HG02884 (cell line): ENCODE data around the gene DNAJB8.

Experiments used
- ATAC-seq: cut with Tn5 transposase; IDR thresholded peaks from one replicate; pipeline ENCODE4 v1.9.1; 2021; ENCODE audit warnings: mild to moderate bottlenecking, moderate library complexity; ENCODE audit not compliant: unreplicated experiment

Gene DNAJB8

DNA sequence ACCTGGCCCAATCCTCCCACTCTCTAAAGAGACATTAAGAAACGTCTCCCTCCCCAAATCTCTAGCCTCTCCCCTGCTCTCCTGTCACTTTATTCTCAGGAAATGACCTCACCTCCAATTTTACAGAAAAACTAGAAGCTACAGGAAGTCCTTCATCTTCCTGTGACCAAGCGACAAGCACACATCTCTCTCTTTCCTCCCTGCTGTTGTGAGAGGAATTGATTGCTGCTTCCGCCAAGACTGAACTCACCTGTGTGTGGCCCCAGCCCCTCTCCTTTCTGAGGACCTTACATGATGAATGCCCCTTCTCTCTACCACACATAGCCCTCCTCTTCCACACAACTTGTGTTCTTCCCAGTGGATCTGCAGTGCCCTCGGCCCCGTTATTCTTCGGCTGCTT, 18.2 kb downstream of the DNAJB8 start:
- no peak for ATAC-seq

DNA sequence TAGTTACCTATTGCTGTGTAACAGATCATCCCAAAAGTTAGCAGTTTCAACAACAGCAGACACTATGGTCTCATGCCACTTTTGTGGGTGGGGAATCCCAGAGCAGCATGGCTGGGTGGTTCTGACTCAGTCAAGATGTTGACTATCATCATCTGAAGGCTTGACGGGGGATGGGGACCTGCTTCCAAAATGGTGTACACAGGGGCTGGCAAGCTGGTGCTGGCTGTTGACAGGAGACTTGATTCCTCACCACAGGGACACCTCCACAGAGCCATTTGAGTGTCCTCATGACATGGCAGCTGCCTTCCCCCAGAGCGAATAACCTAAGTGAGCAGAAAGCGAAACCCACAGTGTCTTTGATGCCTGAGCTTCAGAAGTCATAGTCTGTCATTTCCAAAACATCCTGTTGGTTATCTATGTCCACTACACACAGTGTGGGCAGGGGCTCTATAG, 19.1 kb downstream of the DNAJB8 start:
- no peak for ATAC-seq

DNA sequence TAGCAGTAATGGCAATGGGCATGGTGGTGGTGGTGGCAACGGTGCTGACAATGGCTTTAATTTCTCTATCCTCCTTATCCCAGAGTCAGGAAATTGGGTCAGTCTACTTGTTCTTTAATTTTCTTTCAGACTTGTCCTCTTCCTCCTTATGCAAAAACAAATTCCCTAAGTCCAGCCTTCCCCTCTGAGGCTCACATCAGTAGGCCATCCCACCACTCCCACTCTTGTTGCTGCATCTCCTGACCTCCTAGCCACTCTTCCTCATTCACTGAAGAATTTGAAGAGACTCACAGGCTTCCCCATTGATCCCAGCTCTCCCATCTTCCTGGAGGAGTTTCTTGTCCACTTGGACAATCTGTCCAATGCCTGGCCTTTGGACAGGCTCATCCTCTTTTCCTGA, 19.9 kb downstream of the DNAJB8 start:
- ATAC-seq, result no peak

DNA sequence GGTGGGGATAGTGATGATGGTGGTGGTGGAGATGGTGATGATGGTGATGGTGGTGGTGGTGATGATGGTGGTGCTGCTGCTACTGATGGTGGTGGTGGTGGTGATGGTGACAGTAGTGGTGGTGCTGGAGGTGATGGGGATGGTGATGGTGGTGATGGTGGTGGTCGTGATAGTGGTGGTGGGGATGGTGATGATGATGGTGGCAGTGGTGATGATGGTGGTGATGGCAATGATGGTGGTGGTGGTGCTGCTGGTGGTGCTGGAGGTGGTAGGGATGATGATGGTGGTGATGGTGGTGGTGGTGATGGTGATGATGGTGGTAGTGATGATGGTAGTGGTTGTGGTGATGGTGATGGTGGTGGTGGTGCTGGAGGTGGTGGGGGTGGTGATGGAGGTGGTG, 21.3 kb downstream of the DNAJB8 start:
- no peak for ATAC-seq

DNA sequence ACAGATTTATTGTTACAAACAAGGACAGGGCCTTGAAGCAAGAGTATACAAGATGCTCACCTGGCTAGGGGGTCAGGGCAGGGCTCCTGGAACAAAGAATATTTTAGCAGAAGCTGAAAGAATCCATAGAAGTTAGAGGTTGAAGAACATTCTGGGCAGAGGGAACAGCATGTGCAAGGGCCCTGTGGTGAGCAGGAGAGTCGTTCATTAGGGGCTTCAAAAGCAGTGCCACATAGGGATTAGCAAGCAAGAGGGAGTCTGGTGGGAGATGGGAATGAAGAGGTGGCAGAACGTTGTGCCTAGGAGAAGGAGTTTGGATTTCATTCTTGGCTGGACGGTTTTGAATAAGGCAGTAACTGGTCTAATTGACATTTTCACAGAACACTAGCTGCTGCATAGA, 22.9 kb downstream of the DNAJB8 start:
- no peak for ATAC-seq

DNA sequence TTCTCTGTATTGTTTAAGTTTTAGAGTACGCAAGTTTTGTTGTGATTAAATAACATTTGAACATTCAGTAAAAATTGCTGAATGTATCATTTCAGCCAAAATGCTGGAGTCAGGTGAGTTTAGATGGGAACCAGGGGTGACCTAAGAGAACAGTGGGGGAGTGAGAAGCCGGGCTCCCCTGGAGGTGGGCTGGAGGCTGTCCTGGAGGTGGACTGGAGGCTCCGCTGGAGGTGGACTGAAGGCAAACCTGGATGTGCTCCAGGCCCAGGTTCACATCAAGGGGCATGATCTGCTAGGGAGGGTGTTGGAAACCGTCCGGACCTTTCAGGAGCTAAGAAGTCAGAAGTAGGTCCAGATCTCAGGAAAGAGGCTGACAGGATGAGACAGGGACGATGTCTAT, 23.7 kb downstream of the DNAJB8 start:
- no peak for ATAC-seq

DNA sequence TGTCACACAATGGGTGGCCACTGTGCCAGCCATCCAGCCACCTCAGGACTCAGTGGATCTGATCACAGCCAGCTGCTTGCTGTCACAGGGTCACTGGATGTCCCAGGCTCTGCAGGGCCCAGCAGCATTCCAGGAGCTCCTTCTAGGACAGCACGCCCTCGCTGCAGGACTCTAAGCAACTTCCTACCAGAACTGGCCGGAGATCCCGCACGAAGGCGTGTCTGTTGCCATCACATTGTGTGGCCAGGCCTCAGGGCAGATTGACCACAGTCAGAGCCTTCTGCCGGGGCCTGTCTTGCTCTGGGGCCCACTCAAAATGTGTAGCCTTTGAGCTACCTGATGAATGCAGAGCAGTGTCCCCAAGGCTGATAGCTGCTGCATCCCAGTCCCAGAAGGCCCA, 24.6 kb downstream of the DNAJB8 start:
- no peak for ATAC-seq

DNA sequence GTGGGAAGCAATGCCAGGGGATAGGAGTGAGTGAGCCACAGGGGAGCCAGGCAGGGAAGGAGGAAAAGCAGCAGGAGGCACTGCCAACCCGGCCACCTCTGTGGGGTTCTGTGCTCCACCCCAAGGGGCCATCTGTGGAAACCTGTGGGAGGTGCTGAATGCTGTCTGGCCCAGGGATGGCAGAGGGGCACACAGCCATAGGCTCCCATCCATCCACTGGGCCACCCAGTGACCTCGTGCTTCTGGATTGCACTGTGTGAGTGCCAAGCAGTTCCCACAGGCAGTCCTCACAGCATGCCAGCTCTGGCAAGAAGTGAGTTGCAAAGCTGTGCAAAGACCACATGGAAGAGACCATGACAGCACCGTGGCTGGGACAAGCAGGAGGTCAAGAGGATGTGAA, 27.5 kb downstream of the DNAJB8 start:
- ATAC-seq, result no peak

DNA sequence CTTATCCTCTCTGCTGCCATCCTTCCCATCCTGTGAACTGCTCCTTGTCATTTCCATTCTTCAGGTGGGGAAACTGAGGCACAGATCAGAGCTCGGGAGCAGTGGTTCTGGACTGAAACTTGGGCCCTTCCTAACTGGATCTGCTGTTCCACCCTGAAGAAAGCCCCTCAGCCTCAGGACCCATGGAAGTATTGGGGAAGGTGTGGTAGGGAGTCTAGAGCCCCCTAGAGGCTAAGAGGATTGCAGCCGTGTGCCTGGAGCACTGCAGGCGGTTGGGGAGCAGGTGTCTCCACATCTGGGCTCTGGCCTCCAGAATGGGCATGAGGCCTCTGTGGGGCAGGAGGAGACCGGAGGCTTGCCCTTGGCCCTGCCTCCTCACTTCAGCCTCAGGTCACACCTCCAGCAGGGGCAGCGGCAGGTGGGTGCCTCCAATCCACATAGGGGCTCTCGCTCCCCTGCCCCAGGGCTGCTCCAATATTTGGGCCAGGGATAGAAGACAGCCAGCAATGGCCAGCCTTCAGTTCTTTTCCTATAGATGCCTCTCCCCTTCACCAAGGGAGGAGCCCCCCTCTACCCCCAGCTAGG, 28.1 kb downstream of the DNAJB8 start:
- ATAC-seq, result no peak

DNA sequence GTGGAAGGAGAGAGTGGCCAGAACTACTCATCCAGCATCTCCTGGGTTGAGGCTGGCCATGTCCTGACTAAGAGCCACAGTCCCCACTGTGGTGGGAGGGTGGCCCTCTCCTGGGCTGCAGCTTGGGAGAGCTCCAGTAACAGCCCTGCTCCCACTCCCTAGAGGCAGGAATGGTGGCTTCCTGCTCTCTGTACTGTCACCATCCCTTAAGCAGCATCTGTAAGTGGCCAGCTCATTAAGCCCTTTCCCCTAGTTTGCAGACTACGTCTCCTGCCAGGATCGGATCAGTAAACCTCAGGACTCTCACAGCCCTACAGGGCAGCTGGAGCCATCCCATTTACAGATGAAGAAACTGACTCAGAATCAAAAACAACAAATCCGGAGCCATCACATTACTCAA, 30.5 kb downstream of the DNAJB8 start:
- no peak for ATAC-seq

DNA sequence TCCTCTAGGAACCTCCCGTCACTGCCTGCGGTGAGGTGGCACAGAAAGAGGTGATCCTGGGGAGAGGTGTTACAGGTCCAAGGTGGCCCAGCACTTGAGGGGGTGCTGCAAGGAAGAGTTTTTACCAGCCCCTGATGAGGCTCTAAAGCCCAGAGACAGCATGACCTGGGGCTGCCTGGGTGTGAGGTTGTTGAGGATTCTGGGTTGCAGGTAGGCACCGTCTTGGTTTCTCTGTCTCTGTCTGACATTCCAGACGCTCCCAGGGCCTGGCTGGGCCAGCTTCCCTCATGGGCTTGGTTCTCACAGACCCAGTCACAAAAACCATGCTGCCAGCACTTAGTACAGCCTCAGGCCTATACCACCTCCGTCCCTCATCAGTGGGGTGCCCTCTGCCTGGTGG, 31.1 kb downstream of the DNAJB8 start:
- ATAC-seq, result no peak

DNA sequence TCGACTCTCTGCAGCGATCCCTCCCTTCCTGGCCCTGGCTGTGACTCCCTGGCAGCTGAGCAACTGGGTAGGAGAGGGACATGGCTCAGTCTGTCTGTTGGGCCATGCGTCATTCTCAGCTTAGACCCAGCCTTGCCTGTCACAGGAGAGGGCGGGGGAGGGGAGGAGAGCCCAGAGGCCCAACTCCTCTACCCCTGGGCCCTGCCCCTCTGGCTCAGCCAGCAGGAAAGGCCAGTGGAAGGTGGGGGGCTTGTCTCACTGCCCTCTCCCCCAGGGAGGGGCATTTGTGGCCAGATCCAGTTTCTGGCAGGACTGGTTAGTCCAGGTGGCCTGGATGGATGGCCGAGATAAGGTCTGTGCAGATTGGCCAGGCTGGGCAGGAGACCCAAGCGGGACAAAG, 31.6 kb downstream of the DNAJB8 start:
- no peak for ATAC-seq

DNA sequence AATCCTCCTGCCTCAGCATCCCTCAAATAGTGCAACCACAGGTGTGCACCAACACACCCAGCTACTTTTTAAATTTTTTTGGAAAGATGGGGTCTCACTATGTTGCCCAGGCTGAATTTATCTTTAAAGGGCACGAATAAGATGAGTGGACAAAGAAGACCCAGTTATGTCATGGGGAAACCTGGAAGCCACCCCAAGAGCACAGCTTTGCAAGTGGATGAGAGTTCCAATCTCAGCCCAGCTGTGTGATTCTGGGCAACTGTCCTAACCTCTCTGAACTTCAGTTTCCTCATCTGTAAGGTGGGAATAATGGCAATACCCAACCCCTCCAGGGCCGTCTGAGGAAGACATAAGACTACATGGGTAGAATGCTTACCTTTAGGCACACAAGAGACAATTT, 32.2 kb downstream of the DNAJB8 start:
- ATAC-seq, result no peak

DNA sequence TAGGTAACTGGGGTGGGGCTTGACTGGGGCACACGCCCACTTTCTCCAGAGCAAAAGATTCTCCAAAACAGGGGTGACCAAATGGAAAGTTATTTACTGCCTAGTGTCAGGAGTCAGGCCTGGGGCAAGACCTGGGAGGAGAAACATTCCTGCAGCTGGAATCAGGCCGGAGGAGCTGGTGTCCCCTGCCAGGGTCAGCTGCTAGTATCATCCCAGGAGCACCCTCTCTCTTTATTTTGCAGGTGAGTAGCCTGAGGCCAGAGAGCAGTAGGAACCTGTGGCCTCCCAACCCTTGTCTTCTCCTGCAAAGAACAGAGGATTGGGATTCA, 32.9 kb downstream of the DNAJB8 start:
- ATAC-seq, result no peak

DNA sequence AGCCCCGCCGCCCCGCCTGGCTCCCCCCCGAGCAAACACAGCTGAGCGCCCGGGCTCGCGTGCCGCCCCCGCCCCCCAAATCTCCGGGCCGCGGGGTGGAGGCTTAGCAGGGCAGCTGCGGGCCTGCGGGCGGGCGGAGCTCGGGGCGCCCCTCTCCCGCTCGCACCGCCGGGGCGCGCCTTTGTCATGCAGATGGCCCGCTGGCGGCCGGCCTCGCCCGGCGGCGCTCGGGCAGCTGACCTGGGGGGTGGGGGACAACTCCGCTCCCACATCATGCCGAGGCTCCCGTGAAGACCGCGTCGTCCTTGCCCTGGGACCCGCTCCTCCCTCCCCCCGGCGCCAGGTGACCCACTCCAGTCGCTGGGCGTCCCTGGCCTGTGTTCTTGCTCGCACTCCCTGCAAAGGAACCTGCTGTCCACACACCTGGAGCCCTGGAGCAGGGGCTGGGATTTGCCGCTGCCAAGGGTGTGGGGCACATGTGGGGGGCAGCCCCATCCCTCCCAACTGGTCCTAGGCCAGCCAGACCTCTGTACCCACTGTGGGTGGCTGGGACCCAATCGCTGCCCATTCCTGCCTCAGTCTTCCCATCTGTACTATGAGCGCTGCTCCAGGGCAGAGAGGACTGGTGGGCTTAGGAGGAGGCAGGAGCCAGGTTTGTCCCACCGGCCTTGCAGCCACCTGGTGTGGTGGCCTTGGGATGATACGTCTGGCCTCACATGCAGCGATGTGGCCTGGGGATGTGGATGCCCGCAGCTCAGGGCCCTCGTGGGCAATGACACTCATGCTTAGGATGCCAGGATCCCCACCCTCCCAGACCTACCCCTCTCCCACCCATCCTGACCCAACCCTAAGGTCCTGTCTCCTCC, 33.5 kb downstream of the DNAJB8 start:
- ATAC-seq, result no peak

DNA sequence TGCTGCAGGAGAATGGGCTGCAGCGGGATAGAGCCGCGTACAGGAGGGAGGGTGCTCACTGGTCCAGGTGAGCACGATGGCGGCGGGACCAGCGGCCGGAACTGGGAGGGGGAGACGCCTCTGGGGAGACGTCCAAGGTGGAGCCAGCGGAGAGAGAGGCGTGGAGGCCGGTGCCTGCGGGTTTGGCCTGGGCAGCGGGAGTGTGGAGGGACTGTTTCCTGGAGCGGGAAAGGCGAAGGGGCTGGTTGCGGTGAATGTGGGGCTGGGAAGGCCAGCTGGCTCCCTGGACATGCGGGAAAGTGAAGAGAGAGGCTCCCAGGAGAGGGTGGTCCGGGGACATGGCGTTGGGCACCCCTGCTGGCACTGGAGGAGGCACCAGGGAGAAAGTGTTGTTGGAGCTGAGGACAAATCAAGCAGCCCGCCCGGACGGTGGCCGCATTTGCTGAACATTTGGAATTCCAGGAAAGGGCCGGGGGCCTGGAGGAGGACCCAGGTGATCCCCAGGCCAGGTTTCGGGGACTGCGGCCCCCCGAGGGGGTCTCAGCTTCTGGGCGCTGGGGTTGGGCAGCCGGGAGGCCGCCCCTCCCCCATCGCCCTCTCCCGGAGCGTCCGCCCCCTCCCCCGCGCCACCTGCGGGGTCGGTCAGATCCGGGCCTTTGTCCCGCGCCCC, 34.3 kb downstream of the DNAJB8 start:
- no peak for ATAC-seq

DNA sequence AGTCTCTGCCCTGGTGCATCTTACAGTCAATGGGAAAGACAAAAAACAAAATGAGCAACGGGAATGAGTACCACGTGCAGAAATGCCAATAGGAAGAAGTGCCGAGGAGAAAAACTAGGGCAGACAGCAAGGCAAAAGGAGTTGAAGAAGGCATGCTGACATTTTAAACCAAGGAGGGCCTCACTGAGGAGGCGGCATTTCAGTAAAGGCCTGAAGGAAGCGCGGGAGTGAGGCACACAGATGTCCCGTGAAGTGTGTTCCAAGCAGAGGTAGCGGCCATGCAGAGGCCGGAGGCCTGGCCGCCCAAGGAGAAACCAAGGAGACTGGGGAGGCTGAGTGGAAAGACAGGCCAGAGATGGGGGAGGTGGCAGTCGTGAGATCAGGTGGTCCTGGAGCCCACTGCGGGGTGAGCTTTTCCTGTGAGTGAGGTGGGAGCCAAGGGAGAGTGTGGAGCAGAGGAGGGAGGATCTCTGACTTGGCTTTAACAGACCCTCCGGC, 34.8 kb downstream of the DNAJB8 start:
- no peak for ATAC-seq

DNA sequence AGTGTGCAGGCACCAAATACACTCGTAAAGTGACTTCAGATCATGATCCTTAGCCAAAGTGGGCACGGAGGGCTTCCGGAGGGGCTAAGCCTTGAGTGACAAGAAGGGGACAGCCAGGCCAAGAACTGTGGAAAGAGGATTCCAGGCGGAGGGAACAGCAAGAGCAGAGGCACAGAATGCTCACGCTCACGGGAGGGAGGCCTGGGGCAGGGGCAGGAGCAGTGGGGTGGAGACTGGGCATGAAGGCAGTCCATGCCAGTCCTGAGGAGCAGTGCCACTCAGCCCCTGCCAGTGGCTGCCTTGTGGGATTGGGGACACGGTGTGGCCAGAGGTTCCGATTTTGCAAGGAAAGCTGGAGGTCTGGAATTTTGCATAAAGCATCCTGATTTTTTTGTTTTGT, 36.0 kb downstream of the DNAJB8 start:
- ATAC-seq, result no peak

DNA sequence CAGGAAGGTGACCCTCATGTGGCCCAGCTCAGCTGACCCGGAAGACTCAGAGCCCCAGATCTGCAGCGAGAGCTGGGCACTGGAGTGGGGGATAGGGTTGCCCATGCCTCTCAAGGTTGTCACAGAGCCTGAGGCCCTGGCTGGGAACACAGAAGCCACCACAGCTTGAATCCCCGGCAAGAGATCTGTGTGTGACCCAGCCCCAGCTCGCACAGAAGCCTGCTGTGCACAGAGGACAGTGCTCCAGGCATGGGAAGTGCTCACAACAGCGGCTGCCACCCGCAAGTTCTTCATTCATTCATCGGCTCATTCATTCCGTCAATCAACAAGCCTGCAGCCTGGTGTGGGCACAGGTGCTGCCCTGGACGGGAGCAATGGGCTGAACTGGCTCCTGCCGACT, 36.4 kb downstream of the DNAJB8 start:
- ATAC-seq, result no peak

DNA sequence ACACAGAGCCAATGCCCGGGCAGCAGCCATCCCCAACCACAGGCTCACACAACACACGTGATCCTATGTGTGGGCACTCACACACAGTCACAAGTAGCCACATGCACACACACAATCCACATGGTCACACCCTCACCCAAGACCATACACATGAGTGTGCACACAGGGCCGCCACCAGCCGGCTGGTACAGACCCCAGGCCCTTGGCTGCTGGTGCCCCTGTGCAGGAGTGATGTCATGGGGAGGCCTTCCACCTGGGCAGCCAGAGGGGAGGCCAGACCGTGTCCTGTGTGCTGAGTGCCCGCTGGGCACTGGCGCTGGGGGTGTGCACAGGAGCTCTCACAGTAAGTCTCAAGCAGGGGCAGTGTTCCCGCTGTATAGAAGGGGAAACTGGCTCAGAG, 36.9 kb downstream of the DNAJB8 start:
- ATAC-seq, result no peak

DNA sequence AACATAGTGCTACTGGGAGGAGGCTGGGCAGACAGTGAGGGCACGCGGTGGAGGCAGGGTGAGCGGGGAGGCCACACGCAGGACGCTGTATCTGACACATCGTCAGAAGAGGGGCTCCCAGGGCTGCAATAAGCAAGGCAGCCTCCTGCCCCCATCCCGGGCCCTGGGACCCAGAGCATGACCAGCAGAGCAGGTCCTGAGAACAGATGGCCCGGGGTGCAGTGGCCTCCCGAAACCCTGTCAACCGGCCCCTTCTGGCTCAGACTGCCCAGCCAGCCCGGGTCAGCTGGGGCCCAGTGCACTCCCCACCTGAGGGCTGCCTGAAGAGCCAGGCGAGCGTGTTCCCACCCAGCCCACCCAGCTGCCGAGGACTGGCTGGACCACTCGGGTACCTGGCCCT, 37.4 kb downstream of the DNAJB8 start:
- ATAC-seq, result no peak
